HK-2 (cell line): ENCODE measurements around the gene ADCY10.
"Not testable (repeated sequence)": the region's sequence is repeated elsewhere in the genome, so short reads cannot be mapped to it uniquely, and the experiment has no call there.

ENCODE experiments used
- DNase-seq: peaks from one replicate; pipeline ENCODE4 v3.0.0-alpha.2; 2018; ENCODE audit not compliant: unreplicated experiment

ADCY10 gene

GRCh38 chr1:167887187-167887586 lies 26.7 kb downstream of the ADCY10 start:
- DNase-seq: not testable (repeated sequence)

GRCh38 chr1:167882376-167882775 lies 31.6 kb downstream of the ADCY10 start:
- no peak for DNase-seq

GRCh38 chr1:167881786-167882185 lies 32.1 kb downstream of the ADCY10 start:
- DNase-seq: no peak

GRCh38 chr1:167881069-167881468 lies 32.9 kb downstream of the ADCY10 start:
- DNase-seq: no peak

- DNase-seq: no peak
Observed at GRCh38 chr1:167880580-167881021, 33.3 kb downstream of the ADCY10 start.

- DNase-seq: no peak
Observed at GRCh38 chr1:167879508-167879907, 34.4 kb downstream of the ADCY10 start.

GRCh38 chr1:167878372-167879160 lies 35.4 kb downstream of the ADCY10 start:
- no peak for DNase-seq

- no peak for DNase-seq
Observed at GRCh38 chr1:167876597-167877175, 37.2 kb downstream of the ADCY10 start.

GRCh38 chr1:167871331-167871730 lies 42.6 kb downstream of the ADCY10 start:
- no peak for DNase-seq

GRCh38 chr1:167869157-167870001 lies 44.6 kb downstream of the ADCY10 start:
- DNase-seq: not testable (repeated sequence)

- not testable (repeated sequence) for DNase-seq
Observed at GRCh38 chr1:167866739-167867414, 47.1 kb downstream of the ADCY10 start.

- not testable (repeated sequence) for DNase-seq
Observed at GRCh38 chr1:167866326-167866725, 47.6 kb downstream of the ADCY10 start.

GRCh38 chr1:167865804-167866308 lies 48.1 kb downstream of the ADCY10 start:
- DNase-seq: not testable (repeated sequence)

GRCh38 chr1:167865193-167865592 lies 48.7 kb downstream of the ADCY10 start:
- not testable (repeated sequence) for DNase-seq

- DNase-seq: no peak
Observed at GRCh38 chr1:167864392-167865032, 49.4 kb downstream of the ADCY10 start.

GRCh38 chr1:167863921-167864279 lies 50.0 kb downstream of the ADCY10 start:
- no peak for DNase-seq

GRCh38 chr1:167863191-167863920 lies 50.6 kb downstream of the ADCY10 start:
- DNase-seq: not testable (repeated sequence)

GRCh38 chr1:167862432-167863076 lies 51.4 kb downstream of the ADCY10 start:
- DNase-seq: no peak

GRCh38 chr1:167861664-167862381 lies 52.1 kb downstream of the ADCY10 start:
- DNase-seq: no peak
